GM23338 (cell line): Measurements from ENCODE around the gene CATSPERE. TPM values are rescaled to one million over a fixed set of nuclear protein-coding genes. Genes with fewer than 3 reads are reported as not detected.

Experiments used
- ATAC-seq: fragments of 200-7000 bp; cut with Tn5 transposase; 3 replicates; pipeline ENCODE4 v1.9.1; 2020
- DNase-seq: peaks from one replicate; pipeline ENCODE4 v3.0.0-alpha.2; 2015; ENCODE audit warnings: low spot score
- H2AFZ ChIP-seq: fragments of 200-600 bp; sonication (generic); 2 replicates; pipeline ENCODE4 v1.8.0; 2016; ENCODE audit warnings: antibody characterized with exemption, mild to moderate bottlenecking, moderate library complexity
- H3F3A ChIP-seq: fragments of 200-600 bp; sonication (generic); replicated peaks from 2 replicates; pipeline ENCODE4 v1.8.0; 2017; ENCODE audit warnings: antibody characterized with exemption, mixed run types, low read depth
- H3K27ac ChIP-seq: fragments of 200-600 bp; sonication (generic); 2 replicates; pipeline ENCODE4 v1.6.1; 2016; ENCODE audit warnings: low read depth
- H3K27me3 ChIP-seq: fragments of 200-600 bp; sonication (generic); 2 replicates; pipeline ENCODE4 v1.8.0; 2016; ENCODE audit warnings: mild to moderate bottlenecking, mixed run types, moderate library complexity; ENCODE audit not compliant: insufficient read depth
- H3K36me3 ChIP-seq: fragments of 200-600 bp; sonication (generic); 2 replicates; pipeline ENCODE4 v1.8.0; 2016; ENCODE audit warnings: mild to moderate bottlenecking; ENCODE audit not compliant: insufficient read depth
- H3K4me1 ChIP-seq: fragments of 200-600 bp; sonication (generic); 2 replicates; pipeline ENCODE4 v1.8.0; 2016; ENCODE audit warnings: mild to moderate bottlenecking, moderate library complexity; ENCODE audit not compliant: insufficient read depth
- H3K4me2 ChIP-seq: fragments of 200-600 bp; sonication (generic); 2 replicates; pipeline ENCODE4 v1.7.1; 2017; ENCODE audit warnings: mixed run types
- H3K4me3 ChIP-seq: fragments of 200-600 bp; sonication (generic); 2 replicates; pipeline ENCODE4 v1.6.1; 2016; ENCODE audit warnings: mixed run types
- H3K79me2 ChIP-seq: fragments of 200-600 bp; sonication (generic); replicated peaks from 2 replicates; pipeline ENCODE4 v1.8.0; 2017; ENCODE audit warnings: mild to moderate bottlenecking; ENCODE audit not compliant: insufficient read depth
- H3K9me2 ChIP-seq: fragments of 200-600 bp; sonication (generic); 2 replicates; pipeline ENCODE4 v1.8.0; 2017; ENCODE audit not compliant: insufficient read depth
- H4K20me1 ChIP-seq: fragments of 200-600 bp; sonication (generic); replicated peaks from 2 replicates; pipeline ENCODE4 v1.8.0; 2017; ENCODE audit warnings: mild to moderate bottlenecking; ENCODE audit not compliant: insufficient read depth
- H3K27ac Mint-ChIP-seq: 2 replicates; pipeline ENCODE4 v1.8.0; 2020; ENCODE audit warnings: inconsistent platforms, mild to moderate bottlenecking, moderate library complexity, mixed read lengths
- H3K27me3 Mint-ChIP-seq: 3 replicates; pipeline ENCODE4 v1.8.0; 2022; ENCODE audit warnings: low read depth, mild to moderate bottlenecking, moderate library complexity, mixed read lengths, inconsistent platforms; ENCODE audit not compliant: insufficient read depth, poor library complexity
- H3K36me3 Mint-ChIP-seq: 3 replicates; pipeline ENCODE4 v1.8.0; 2021; ENCODE audit warnings: low read depth, mild to moderate bottlenecking, inconsistent platforms, moderate library complexity, mixed read lengths
- H3K4me1 Mint-ChIP-seq: 3 replicates; pipeline ENCODE4 v1.8.0; 2020; ENCODE audit warnings: mild to moderate bottlenecking, inconsistent platforms, mixed read lengths
- H3K4me3 Mint-ChIP-seq: 3 replicates; pipeline ENCODE4 v1.8.0; 2021; ENCODE audit warnings: moderate library complexity, mild to moderate bottlenecking, inconsistent platforms, mixed read lengths
- H3K9me3 Mint-ChIP-seq: 3 replicates; pipeline ENCODE4 v1.8.0; 2020; ENCODE audit warnings: moderate library complexity, mild to moderate bottlenecking, inconsistent platforms, mixed read lengths
- CREB1 ChIP-seq: fragments of 250-450 bp; sonication (Bioruptor Pico); IDR thresholded peaks from 2 replicates; pipeline ENCODE4 v1.5.0; 2020; ENCODE audit warnings: low read depth, mild to moderate bottlenecking, moderate library complexity
- ETS1 ChIP-seq: IDR thresholded peaks from 2 replicates; pipeline ENCODE4 v1.6.1; 2016; ENCODE audit warnings: antibody characterized with exemption
- EZH2 ChIP-seq: fragments of 200-600 bp; sonication (generic); IDR thresholded peaks from one replicate; pipeline ENCODE4 v1.8.0; 2017; ENCODE audit warnings: antibody characterized with exemption, mild to moderate bottlenecking, low read depth; ENCODE audit not compliant: unreplicated experiment
- EZH2phosphoT487 ChIP-seq: fragments of 200-600 bp; sonication (generic); IDR thresholded peaks from one replicate; pipeline ENCODE4 v1.8.1; 2018; ENCODE audit warnings: antibody characterized with exemption; ENCODE audit not compliant: unreplicated experiment
- JUNB ChIP-seq: IDR thresholded peaks from one replicate; pipeline ENCODE4 v1.6.1; 2016; ENCODE audit warnings: antibody characterized with exemption; ENCODE audit not compliant: unreplicated experiment
- NANOG ChIP-seq: IDR thresholded peaks from 2 replicates; pipeline ENCODE4 v1.6.1; 2016; ENCODE audit warnings: antibody characterized with exemption, borderline replicate concordance
- POLR2AphosphoS5 ChIP-seq: IDR thresholded peaks from 2 replicates; pipeline ENCODE4 v1.6.1; 2016; ENCODE audit warnings: antibody characterized with exemption, low read depth
- REST ChIP-seq: IDR thresholded peaks from one replicate; pipeline ENCODE4 v1.6.1; 2018; ENCODE audit warnings: antibody characterized with exemption; ENCODE audit not compliant: unreplicated experiment
- STAT1 ChIP-seq: IDR thresholded peaks from one replicate; pipeline ENCODE4 v1.6.1; 2016; ENCODE audit warnings: antibody characterized with exemption; ENCODE audit not compliant: unreplicated experiment
- ZNF114 ChIP-seq: fragments of 250-450 bp; sonication (Bioruptor Pico); IDR thresholded peaks from 2 replicates; pipeline ENCODE4 v1.5.0; 2020; ENCODE audit warnings: mild to moderate bottlenecking, moderate library complexity
- ZNF331 ChIP-seq: fragments of 250-450 bp; sonication (Bioruptor Pico); IDR thresholded peaks from 2 replicates; pipeline ENCODE4 v1.5.0; 2020; ENCODE audit warnings: low read depth, mild to moderate bottlenecking, moderate library complexity
- ZNF462 ChIP-seq: fragments of 250-450 bp; sonication (Bioruptor Pico); IDR thresholded peaks from 2 replicates; pipeline ENCODE4 v1.5.0; 2020; ENCODE audit warnings: mild to moderate bottlenecking, moderate library complexity
- polyA plus RNA-seq: library from polyadenylated mRNA; unstranded; fragments of >200 nt; fragmentation: Nextera tagmentation; extraction: Ambion mirVana; gene quantifications from 2 replicates; pipeline ENCODE4 v1.2.1, GENCODE V29; 2016
- total RNA-seq: library from RNA; depleted of rRNA; stranded (reverse); fragments of >200 nt; shearing (Covaris generic); gene quantifications from 2 replicates; pipeline ENCODE4 v1.2.3, GENCODE V29; 2014
- TF ChIP-seq, protein P1 (sequence below), 2 experiments: fragments of 200-600 bp in 1 of 2; sonication (generic) in 1 of 2; conservative IDR thresholded peaks; 2 replicates each; pipeline versions ENCODE4 v1.5.1 to v1.6.1; 2016 to 2017; ENCODE audit warnings: antibody characterized with exemption in 2 of 2, low read depth in 2 of 2, mild to moderate bottlenecking in 2 of 2, moderate library complexity in 1 of 2

Gene CATSPERE
- total and polyA plus RNA-seq, 2 experiments from 2014 or later: 0.70 TPM; not detected in 1

DNA sequence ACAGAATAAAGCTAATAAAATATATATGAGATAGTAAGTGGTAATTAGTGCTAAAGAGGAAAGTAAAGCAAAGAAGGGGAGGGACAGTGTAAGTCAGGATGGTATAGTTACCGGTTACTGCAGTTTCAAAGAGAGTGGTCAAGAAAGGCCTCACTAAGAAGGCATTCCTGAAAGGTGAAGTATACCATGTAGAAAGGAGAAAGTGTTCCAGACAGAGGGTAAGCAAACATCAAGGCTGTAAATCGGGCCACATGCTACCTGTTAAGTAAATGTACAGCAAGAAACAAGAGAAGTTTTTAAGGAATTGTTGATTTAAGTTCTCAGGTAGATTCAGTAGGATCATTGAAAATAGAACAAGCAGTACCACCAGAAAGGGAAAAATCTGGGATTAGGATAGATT lies 201.5 kb downstream of the CATSPERE start:
- peak overlapping the region; percentile 53; the same call in 1 of the 2 replicates for H3K27ac Mint-ChIP-seq
- H3K9me3 Mint-ChIP-seq: peaks cover 3% of the 10 kb centered on the region; the same call in 1 of the 3 replicates
- ATAC-seq: no peak
- H3K4me3 Mint-ChIP-seq: no peak overlapping the region
- H3K4me3 ChIP-seq: no peak overlapping the region
- H3F3A ChIP-seq: no peaks in the 10 kb centered on the region
- peaks cover 15% of the 10 kb centered on the region for H3K4me1 Mint-ChIP-seq
- no peaks in the 10 kb centered on the region for H3K27me3 Mint-ChIP-seq
- no peaks in the 10 kb centered on the region for H3K27me3 ChIP-seq
- peaks cover 5% of the 10 kb centered on the region for H3K36me3 ChIP-seq
- H3K4me1 ChIP-seq: peaks cover 19% of the 10 kb centered on the region
- H3K9me2 ChIP-seq: no peaks in the 10 kb centered on the region
- H3K4me2 ChIP-seq: no peak overlapping the region
- H3K79me2 ChIP-seq: peaks cover 100% of the 10 kb centered on the region
- no peak overlapping the region for H2AFZ ChIP-seq
- no peak for DNase-seq
- H3K27ac ChIP-seq: no peak overlapping the region
- peaks cover 37% of the 10 kb centered on the region for H3K36me3 Mint-ChIP-seq
- TF ChIP-seq JUNB: no peak
- no peak for TF ChIP-seq ZNF331 (CRISPR knock-in tag)
- TF ChIP-seq REST: no peak
- no peak for TF ChIP-seq ZNF114 (CRISPR knock-in tag)
- TF ChIP-seq ZNF462 (CRISPR knock-in tag): no peak
- TF ChIP-seq STAT1: no peak
- no peak for TF ChIP-seq EZH2
- no peak for TF ChIP-seq NANOG
- no peak for TF ChIP-seq ETS1
- TF ChIP-seq, protein P1, sequence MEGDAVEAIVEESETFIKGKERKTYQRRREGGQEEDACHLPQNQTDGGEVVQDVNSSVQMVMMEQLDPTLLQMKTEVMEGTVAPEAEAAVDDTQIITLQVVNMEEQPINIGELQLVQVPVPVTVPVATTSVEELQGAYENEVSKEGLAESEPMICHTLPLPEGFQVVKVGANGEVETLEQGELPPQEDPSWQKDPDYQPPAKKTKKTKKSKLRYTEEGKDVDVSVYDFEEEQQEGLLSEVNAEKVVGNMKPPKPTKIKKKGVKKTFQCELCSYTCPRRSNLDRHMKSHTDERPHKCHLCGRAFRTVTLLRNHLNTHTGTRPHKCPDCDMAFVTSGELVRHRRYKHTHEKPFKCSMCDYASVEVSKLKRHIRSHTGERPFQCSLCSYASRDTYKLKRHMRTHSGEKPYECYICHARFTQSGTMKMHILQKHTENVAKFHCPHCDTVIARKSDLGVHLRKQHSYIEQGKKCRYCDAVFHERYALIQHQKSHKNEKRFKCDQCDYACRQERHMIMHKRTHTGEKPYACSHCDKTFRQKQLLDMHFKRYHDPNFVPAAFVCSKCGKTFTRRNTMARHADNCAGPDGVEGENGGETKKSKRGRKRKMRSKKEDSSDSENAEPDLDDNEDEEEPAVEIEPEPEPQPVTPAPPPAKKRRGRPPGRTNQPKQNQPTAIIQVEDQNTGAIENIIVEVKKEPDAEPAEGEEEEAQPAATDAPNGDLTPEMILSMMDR (conservative IDR thresholded peaks at IDR 0.05; ENCODE audit: low read depth in 2 of 2): no peak
- no peak for TF ChIP-seq POLR2AphosphoS5
- TF ChIP-seq EZH2phosphoT487: no peak
- TF ChIP-seq CREB1 (CRISPR knock-in tag): no peak
- H4K20me1 ChIP-seq: peaks cover 36% of the 10 kb centered on the region; the same call in 1 of the 2 replicates
